NCI-H146 (cell line): ENCODE results near the gene KLHDC7B.
"Not testable (repeated sequence)": the region's sequence is repeated elsewhere in the genome, so short reads cannot be mapped to it uniquely, and the experiment has no call there.

ENCODE experiments used
- DNase-seq: peaks from one replicate; lab custom pipeline; 2025; lab: John Stamatoyannopoulos, UW

Gene KLHDC7B

GRCh38 chr22:50529897-50530579, 15.7 kb upstream of the KLHDC7B start, which contains the start of gene TYMP:
TYMP (minus strand) TSS chr22:50530012; CDS start chr22:50529709, 303 bp downstream.
- DNase-seq, result peak; percentile 25

GRCh38 chr22:50530580-50530876, 15.2 kb upstream of the KLHDC7B start:
- DNase-seq, result no peak

- DNase-seq, result peak; percentile 42
Observed at GRCh38 chr22:50530877-50531545, 14.7 kb upstream of the KLHDC7B start.

GRCh38 chr22:50531546-50531961, 14.1 kb upstream of the KLHDC7B start:
- peak; percentile 8 for DNase-seq

- DNase-seq, result peak; percentile 30
Observed at GRCh38 chr22:50531962-50532674, 13.6 kb upstream of the KLHDC7B start.

GRCh38 chr22:50532824-50533796, 12.6 kb upstream of the KLHDC7B start:
- DNase-seq, result no peak

GRCh38 chr22:50533856-50534711, 11.6 kb upstream of the KLHDC7B start:
- DNase-seq, result not testable (repeated sequence)

- DNase-seq, result no peak
Observed at GRCh38 chr22:50535113-50535512, 10.6 kb upstream of the KLHDC7B start.

- DNase-seq, result no peak
Observed at GRCh38 chr22:50536226-50536625, 9.5 kb upstream of the KLHDC7B start.

GRCh38 chr22:50537765-50538164, 7.9 kb upstream of the KLHDC7B start:
- no peak for DNase-seq

GRCh38 chr22:50540381-50540780, 5.3 kb upstream of the KLHDC7B start:
- no peak for DNase-seq

GRCh38 chr22:50541667-50542026, 4.1 kb upstream of the KLHDC7B start:
- DNase-seq, result not testable (repeated sequence)

- DNase-seq, result no peak
Observed at GRCh38 chr22:50542416-50542927, 3.2 kb upstream of the KLHDC7B start.

GRCh38 chr22:50544078-50544745, 1.5 kb upstream of the KLHDC7B start:
- DNase-seq, result peak; percentile 67

- no peak for DNase-seq
Observed at GRCh38 chr22:50544746-50545253, 899 bp upstream of the KLHDC7B start.

- DNase-seq, result no peak
Observed at GRCh38 chr22:50546326-50547262, 895 bp downstream of the KLHDC7B start.

- DNase-seq, result no peak
Observed at GRCh38 chr22:50547263-50547985, 1.7 kb downstream of the KLHDC7B start.
